HepG2 (cell line): ENCODE measurements around the gene CTSA. TPM values are rescaled to one million over a fixed set of nuclear protein-coding genes. Genes with fewer than 3 reads are reported as not detected.

Source experiments
- AHR ChIP-seq: IDR thresholded peaks from 2 replicates; pipeline ENCODE4 v1.6.1; 2018; ENCODE audit warnings: missing genetic modification reagents, missing compliant biosample characterization
- ARNT ChIP-seq: fragments of 450-650 bp; IDR thresholded peaks from 2 replicates; pipeline ENCODE4 v1.6.1; 2017
- DR1 ChIP-seq: sonication (generic); formaldehyde crosslinking; IDR thresholded peaks from 2 replicates; pipeline ENCODE4 v1.8.0; 2021; ENCODE audit warnings: mild to moderate bottlenecking, missing genetic modification reagents, inconsistent platforms
- MEIS1 ChIP-seq: sonication (generic); formaldehyde crosslinking; IDR thresholded peaks from 2 replicates; pipeline ENCODE4 v1.9.0; 2021; ENCODE audit warnings: mild to moderate bottlenecking, missing genetic modification reagents, moderate library complexity, borderline replicate concordance
- NFE2 ChIP-seq: sonication (generic); formaldehyde crosslinking; IDR thresholded peaks from 2 replicates; pipeline ENCODE4 v1.4.0; 2020; ENCODE audit warnings: missing genetic modification reagents
- PITX1 ChIP-seq: sonication (generic); formaldehyde crosslinking; IDR thresholded peaks from 2 replicates; pipeline ENCODE4 v1.5.1; 2020; ENCODE audit warnings: mild to moderate bottlenecking, missing genetic modification reagents
- SMAD3 ChIP-seq: sonication (generic); formaldehyde crosslinking; IDR thresholded peaks from 2 replicates; pipeline ENCODE4 v1.4.0; 2020; ENCODE audit warnings: missing genetic modification reagents
- TCF12 ChIP-seq, 2 experiments: fragments of 450-650 bp in 1 of 2; sonication (generic) in 1 of 2; formaldehyde crosslinking in 1 of 2; IDR thresholded peaks; 2 replicates each; pipeline versions ENCODE4 v1.6.1 to v1.8.0; 2017 to 2022; ENCODE audit warnings: antibody characterized with exemption in 1 of 2, mild to moderate bottlenecking in 1 of 2, missing genetic modification reagents in 1 of 2, moderate library complexity in 1 of 2
- TMF1 ChIP-seq: sonication (generic); formaldehyde crosslinking; IDR thresholded peaks from 2 replicates; pipeline ENCODE4 v1.8.1; 2022; ENCODE audit warnings: low read depth, missing genetic modification reagents
- ZFP36 ChIP-seq: fragments of 150-350 bp; IDR thresholded peaks from 2 replicates; pipeline ENCODE4 v1.6.1; 2018; ENCODE audit warnings: borderline replicate concordance, low read length, low read depth; ENCODE audit not compliant: partially characterized antibody
- ZFP37 ChIP-seq: sonication (generic); formaldehyde crosslinking; IDR thresholded peaks from 2 replicates; pipeline ENCODE4 v1.4.0; 2020; ENCODE audit warnings: missing genetic modification reagents, borderline replicate concordance
- ZNF138 ChIP-seq: sonication (generic); formaldehyde crosslinking; IDR thresholded peaks from 2 replicates; pipeline ENCODE4 v1.5.0; 2020; ENCODE audit warnings: mild to moderate bottlenecking, low read depth, missing genetic modification reagents
- ZNF382 ChIP-seq: sonication (generic); formaldehyde crosslinking; IDR thresholded peaks from 2 replicates; pipeline ENCODE4 v1.5.0; 2020; ENCODE audit warnings: missing genetic modification reagents, mild to moderate bottlenecking, borderline replicate concordance
- ZNF441 ChIP-seq: sonication (generic); formaldehyde crosslinking; IDR thresholded peaks from 2 replicates; pipeline ENCODE4 v1.7.0; 2021; ENCODE audit warnings: missing genetic modification reagents, borderline replicate concordance
- ZNF460 ChIP-seq: sonication (generic); formaldehyde crosslinking; IDR thresholded peaks from 2 replicates; pipeline ENCODE4 v1.5.1; 2020; ENCODE audit warnings: missing genetic modification reagents, mild to moderate bottlenecking, borderline replicate concordance
- ZNF530 ChIP-seq: sonication (generic); formaldehyde crosslinking; IDR thresholded peaks from 2 replicates; pipeline ENCODE4 v1.5.0; 2020; ENCODE audit warnings: low read depth, mild to moderate bottlenecking, missing genetic modification reagents
- ZNF543 ChIP-seq: sonication (generic); formaldehyde crosslinking; IDR thresholded peaks from 2 replicates; pipeline ENCODE4 v1.4.0; 2020; ENCODE audit warnings: mild to moderate bottlenecking, missing genetic modification reagents
- ZNF556 ChIP-seq: sonication (generic); formaldehyde crosslinking; IDR thresholded peaks from 2 replicates; pipeline ENCODE4 v1.4.0; 2020; ENCODE audit warnings: mild to moderate bottlenecking, missing genetic modification reagents, borderline replicate concordance
- ZNF563 ChIP-seq: sonication (generic); formaldehyde crosslinking; IDR thresholded peaks from 2 replicates; pipeline ENCODE4 v1.8.0; 2022; ENCODE audit warnings: mild to moderate bottlenecking, moderate library complexity, missing genetic modification reagents
- polyA plus RNA-seq, 8 experiments: library from polyadenylated mRNA; depleted of rRNA in 3 of 8; stranded (reverse) in 7 of 8; unstranded in 1 of 8; fragments of >200 nt; fragmentation: Illumina TruSeq in 4 of 8; extraction: Trizol in 4 of 8; gene quantifications; 2 replicates each; pipeline versions ENCODE4 v1.2.1 to v1.2.3, GENCODE V29; 2011 to 2016; ENCODE audit warnings: low read depth in 4 of 8, missing spikeins in 1 of 8, mixed read lengths in 1 of 8; ENCODE audit not compliant: insufficient read depth in 1 of 8
- total RNA-seq, 5 experiments: library from RNA; depleted of rRNA; stranded (reverse); fragments of >200 nt; fragmentation: Illumina TruSeq; extraction: Trizol; gene quantifications; 2 replicates each; pipeline ENCODE4 v1.2.3, GENCODE V29; 2016; ENCODE audit warnings: low read depth in 1 of 5
- TF ChIP-seq, protein P1 (sequence below): sonication (generic); formaldehyde crosslinking; IDR thresholded peaks from 2 replicates; pipeline ENCODE4 v1.4.0; 2020; ENCODE audit warnings: missing genetic modification reagents
- TF ChIP-seq, protein P2 (sequence below): sonication (generic); formaldehyde crosslinking; IDR thresholded peaks from 2 replicates; pipeline ENCODE4 v1.5.1; 2020; ENCODE audit warnings: mild to moderate bottlenecking, missing genetic modification reagents, borderline replicate concordance
- TF ChIP-seq, protein P3 (sequence below): sonication (generic); formaldehyde crosslinking; IDR thresholded peaks from 2 replicates; pipeline ENCODE4 v1.8.1; 2023; ENCODE audit warnings: mild to moderate bottlenecking, missing genetic modification reagents

The CTSA gene
- total and polyA plus RNA-seq, 2 of the 13 experiments (the other 11 are each of a cell fraction or from before 2014, with no cell fraction given): 202 to 231 TPM

DNA sequence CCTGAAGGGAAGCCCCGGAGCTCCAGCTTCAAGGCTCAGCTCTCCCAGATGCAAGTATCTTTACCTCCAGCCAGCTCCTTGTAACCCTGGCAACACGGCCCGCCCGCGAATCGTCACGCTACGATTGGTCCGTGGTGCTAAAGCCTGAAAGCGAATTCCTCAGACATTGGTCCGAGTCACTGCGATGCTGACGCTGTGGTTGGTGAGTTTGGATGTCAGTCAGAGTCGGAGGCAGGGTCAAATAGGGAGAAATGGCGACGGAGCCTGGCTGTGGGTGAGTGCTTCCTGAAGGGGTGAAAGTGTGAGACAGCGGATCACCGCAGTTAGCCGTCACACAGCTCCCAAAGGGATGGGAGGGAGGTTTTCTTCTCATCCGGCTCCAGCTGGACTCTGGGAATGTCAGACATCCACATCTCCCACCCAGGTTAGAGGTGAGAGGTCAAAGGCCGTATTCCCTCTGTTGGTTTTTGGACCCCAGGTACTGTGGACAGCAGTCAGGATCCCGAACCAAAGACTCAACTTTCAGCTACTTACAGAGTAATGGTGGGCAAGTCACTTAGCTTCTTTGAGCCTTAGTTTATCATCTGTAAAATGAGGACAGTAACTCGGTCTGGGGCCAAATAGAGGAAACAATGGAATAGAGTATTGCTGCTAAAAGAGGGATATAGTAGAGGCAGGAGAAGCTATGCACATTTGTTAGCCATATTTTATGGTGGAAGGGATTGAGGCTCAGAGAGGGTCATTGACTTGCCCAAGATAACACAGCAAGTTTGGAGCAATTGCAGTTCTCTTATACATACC is 9.9 kb upstream of the CTSA start, which contains the start of gene ZSWIM1 (continued):
- TF ChIP-seq ZNF382 (CRISPR knock-in tag) (no peak), ZNF563 (no peak), ZNF138 (CRISPR knock-in tag) (no peak), PITX1 (CRISPR knock-in tag) (peak; percentile 77; the same call in 1 of the 2 replicates), SMAD3 (CRISPR knock-in tag) (peak; percentile 77), ZFP37 (CRISPR knock-in tag) (0 out of 2 replicates have a peak, but pooled peaks have one; percentile 56), TCF12 (IDR thresholded peaks at IDR 0.05) (no peak), TCF12 (CRISPR knock-in tag; IDR thresholded peaks at IDR 0.05) (no peak), NFE2 (no peak; the same call in 1 of the 2 replicates), MEIS1 (CRISPR knock-in tag) (peak; percentile 94), TMF1 (peak; percentile 80), AHR (peak; percentile 79; the same call in 1 of the 2 replicates), ZNF460 (CRISPR knock-in tag) (no peak), ARNT (no peak), DR1 (CRISPR knock-in tag) (peak; percentile 79; the same call in 1 of the 2 replicates), ZNF543 (CRISPR knock-in tag) (0 out of 2 replicates have a peak, but pooled peaks have one; percentile 40), ZFP36 (peak; percentile 77), ZNF441 (CRISPR knock-in tag) (peak; percentile 77), ZNF556 (CRISPR knock-in tag) (no peak), ZNF530 (CRISPR knock-in tag) (no peak)
- TF ChIP-seq, protein P1, sequence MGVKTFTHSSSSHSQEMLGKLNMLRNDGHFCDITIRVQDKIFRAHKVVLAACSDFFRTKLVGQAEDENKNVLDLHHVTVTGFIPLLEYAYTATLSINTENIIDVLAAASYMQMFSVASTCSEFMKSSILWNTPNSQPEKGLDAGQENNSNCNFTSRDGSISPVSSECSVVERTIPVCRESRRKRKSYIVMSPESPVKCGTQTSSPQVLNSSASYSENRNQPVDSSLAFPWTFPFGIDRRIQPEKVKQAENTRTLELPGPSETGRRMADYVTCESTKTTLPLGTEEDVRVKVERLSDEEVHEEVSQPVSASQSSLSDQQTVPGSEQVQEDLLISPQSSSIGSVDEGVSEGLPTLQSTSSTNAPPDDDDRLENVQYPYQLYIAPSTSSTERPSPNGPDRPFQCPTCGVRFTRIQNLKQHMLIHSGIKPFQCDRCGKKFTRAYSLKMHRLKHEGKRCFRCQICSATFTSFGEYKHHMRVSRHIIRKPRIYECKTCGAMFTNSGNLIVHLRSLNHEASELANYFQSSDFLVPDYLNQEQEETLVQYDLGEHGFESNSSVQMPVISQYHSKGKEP: no peak
- TF ChIP-seq, protein P2, sequence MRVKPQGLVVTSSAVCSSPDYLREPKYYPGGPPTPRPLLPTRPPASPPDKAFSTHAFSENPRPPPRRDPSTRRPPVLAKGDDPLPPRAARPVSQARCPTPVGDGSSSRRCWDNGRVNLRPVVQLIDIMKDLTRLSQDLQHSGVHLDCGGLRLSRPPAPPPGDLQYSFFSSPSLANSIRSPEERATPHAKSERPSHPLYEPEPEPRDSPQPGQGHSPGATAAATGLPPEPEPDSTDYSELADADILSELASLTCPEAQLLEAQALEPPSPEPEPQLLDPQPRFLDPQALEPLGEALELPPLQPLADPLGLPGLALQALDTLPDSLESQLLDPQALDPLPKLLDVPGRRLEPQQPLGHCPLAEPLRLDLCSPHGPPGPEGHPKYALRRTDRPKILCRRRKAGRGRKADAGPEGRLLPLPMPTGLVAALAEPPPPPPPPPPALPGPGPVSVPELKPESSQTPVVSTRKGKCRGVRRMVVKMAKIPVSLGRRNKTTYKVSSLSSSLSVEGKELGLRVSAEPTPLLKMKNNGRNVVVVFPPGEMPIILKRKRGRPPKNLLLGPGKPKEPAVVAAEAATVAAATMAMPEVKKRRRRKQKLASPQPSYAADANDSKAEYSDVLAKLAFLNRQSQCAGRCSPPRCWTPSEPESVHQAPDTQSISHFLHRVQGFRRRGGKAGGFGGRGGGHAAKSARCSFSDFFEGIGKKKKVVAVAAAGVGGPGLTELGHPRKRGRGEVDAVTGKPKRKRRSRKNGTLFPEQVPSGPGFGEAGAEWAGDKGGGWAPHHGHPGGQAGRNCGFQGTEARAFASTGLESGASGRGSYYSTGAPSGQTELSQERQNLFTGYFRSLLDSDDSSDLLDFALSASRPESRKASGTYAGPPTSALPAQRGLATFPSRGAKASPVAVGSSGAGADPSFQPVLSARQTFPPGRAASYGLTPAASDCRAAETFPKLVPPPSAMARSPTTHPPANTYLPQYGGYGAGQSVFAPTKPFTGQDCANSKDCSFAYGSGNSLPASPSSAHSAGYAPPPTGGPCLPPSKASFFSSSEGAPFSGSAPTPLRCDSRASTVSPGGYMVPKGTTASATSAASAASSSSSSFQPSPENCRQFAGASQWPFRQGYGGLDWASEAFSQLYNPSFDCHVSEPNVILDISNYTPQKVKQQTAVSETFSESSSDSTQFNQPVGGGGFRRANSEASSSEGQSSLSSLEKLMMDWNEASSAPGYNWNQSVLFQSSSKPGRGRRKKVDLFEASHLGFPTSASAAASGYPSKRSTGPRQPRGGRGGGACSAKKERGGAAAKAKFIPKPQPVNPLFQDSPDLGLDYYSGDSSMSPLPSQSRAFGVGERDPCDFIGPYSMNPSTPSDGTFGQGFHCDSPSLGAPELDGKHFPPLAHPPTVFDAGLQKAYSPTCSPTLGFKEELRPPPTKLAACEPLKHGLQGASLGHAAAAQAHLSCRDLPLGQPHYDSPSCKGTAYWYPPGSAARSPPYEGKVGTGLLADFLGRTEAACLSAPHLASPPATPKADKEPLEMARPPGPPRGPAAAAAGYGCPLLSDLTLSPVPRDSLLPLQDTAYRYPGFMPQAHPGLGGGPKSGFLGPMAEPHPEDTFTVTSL (CRISPR knock-in tag): no peak
- TF ChIP-seq, protein P3, sequence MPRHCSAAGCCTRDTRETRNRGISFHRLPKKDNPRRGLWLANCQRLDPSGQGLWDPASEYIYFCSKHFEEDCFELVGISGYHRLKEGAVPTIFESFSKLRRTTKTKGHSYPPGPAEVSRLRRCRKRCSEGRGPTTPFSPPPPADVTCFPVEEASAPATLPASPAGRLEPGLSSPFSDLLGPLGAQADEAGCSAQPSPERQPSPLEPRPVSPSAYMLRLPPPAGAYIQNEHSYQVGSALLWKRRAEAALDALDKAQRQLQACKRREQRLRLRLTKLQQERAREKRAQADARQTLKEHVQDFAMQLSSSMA (CRISPR knock-in tag): peak; percentile 92
